Neuronal stem cell (in vitro differentiated cells): ENCODE data around the gene TMEM132E.

Source experiments
- DNase-seq: peaks from one replicate; pipeline ENCODE4 v3.0.0-alpha.2; 2013; ENCODE audit warnings: low spot score
- H2AFZ ChIP-seq: one replicate; pipeline ENCODE4 v1.6.1; 2013; ENCODE audit warnings: mild to moderate bottlenecking, low read length, inconsistent platforms
- H2AK5ac ChIP-seq: 2 replicates; pipeline ENCODE4 v1.6.1; 2013; ENCODE audit warnings: low read depth, mild to moderate bottlenecking, inconsistent platforms, low read length, moderate library complexity, mixed read lengths
- H2BK120ac ChIP-seq: 2 replicates; pipeline ENCODE4 v1.6.1; 2013; ENCODE audit warnings: low read depth, mild to moderate bottlenecking, inconsistent platforms, low read length, moderate library complexity, mixed read lengths
- H2BK12ac ChIP-seq: one replicate; pipeline ENCODE4 v1.6.1; 2013; ENCODE audit warnings: low read length, inconsistent platforms
- H2BK15ac ChIP-seq: 2 replicates; pipeline ENCODE4 v1.6.1; 2013; ENCODE audit warnings: mild to moderate bottlenecking, low read length, inconsistent platforms, mixed read lengths
- H2BK5ac ChIP-seq: one replicate; pipeline ENCODE4 v1.6.1; 2013; ENCODE audit warnings: inconsistent platforms, mild to moderate bottlenecking, low read length, moderate library complexity
- H3K14ac ChIP-seq: one replicate; pipeline ENCODE4 v1.6.1; 2013; ENCODE audit warnings: low read length, inconsistent platforms
- H3K18ac ChIP-seq: 2 replicates; pipeline ENCODE4 v1.6.1; 2013; ENCODE audit warnings: low read length, inconsistent platforms
- H3K23ac ChIP-seq: 2 replicates; pipeline ENCODE4 v1.6.1; 2013; ENCODE audit warnings: low read depth, mild to moderate bottlenecking, mixed read lengths, low read length, inconsistent platforms; ENCODE audit not compliant: poor library complexity
- H3K27ac ChIP-seq: replicated peaks from 3 replicates; pipeline ENCODE4 v1.5.1; 2013; ENCODE audit warnings: low read length, inconsistent platforms
- H3K27me3 ChIP-seq, 3 experiments: 2 replicates each; pipeline ENCODE4 v1.6.1; 2013; ENCODE audit warnings: low read length in 3 of 3, mild to moderate bottlenecking in 2 of 3, inconsistent platforms in 1 of 3, low read depth in 1 of 3, mixed read lengths in 1 of 3, moderate library complexity in 1 of 3; ENCODE audit not compliant: control insufficient read depth in 3 of 3, insufficient read depth in 3 of 3
- H3K36me3 ChIP-seq, 2 donors: replicated peaks in 1 of 2; 2 replicates each; pipeline ENCODE4 v1.6.1; 2013; ENCODE audit warnings: low read length in 2 of 2; ENCODE audit not compliant: control insufficient read depth in 2 of 2, insufficient read depth in 2 of 2
- H3K4ac ChIP-seq: 2 replicates; pipeline ENCODE4 v1.6.1; 2013; ENCODE audit warnings: inconsistent platforms, mild to moderate bottlenecking, low read length, moderate library complexity
- H3K4me1 ChIP-seq, 2 donors: 1 replicate in 1 of 2; 2 replicates in 1 of 2; pipeline ENCODE4 v1.6.1; 2013; ENCODE audit warnings: low read length in 2 of 2, low read depth in 1 of 2; ENCODE audit not compliant: control insufficient read depth in 2 of 2, insufficient read depth in 1 of 2
- H3K4me2 ChIP-seq: one replicate; pipeline ENCODE4 v1.6.1; 2013; ENCODE audit warnings: mild to moderate bottlenecking, low read length, inconsistent platforms; ENCODE audit not compliant: insufficient read depth, poor library complexity, severe bottlenecking
- H3K4me3 ChIP-seq, 2 donors: 2 replicates each; pipeline ENCODE4 v1.5.1; 2013; ENCODE audit warnings: low read length in 2 of 2, mild to moderate bottlenecking in 2 of 2, inconsistent platforms in 1 of 2, moderate library complexity in 1 of 2
- H3K79me1 ChIP-seq: one replicate; pipeline ENCODE4 v1.6.1; 2013; ENCODE audit warnings: low read depth, mild to moderate bottlenecking, inconsistent platforms, low read length, moderate library complexity
- H3K9ac ChIP-seq: one replicate; pipeline ENCODE4 v1.6.1; 2013; ENCODE audit warnings: mild to moderate bottlenecking, low read depth, low read length, inconsistent platforms; ENCODE audit not compliant: poor library complexity
- H3K9me3 ChIP-seq, 2 donors: replicated peaks in 1 of 2; 2 replicates each; pipeline versions ENCODE3 to v1.6.1; 2013; ENCODE audit warnings: low read length in 2 of 2, mild to moderate bottlenecking in 2 of 2, inconsistent platforms in 1 of 2, low read depth in 1 of 2, mixed read lengths in 1 of 2, moderate library complexity in 1 of 2; ENCODE audit not compliant: control insufficient read depth in 2 of 2, insufficient read depth in 1 of 2
- H4K8ac ChIP-seq: one replicate; pipeline ENCODE4 v1.6.1; 2013; ENCODE audit warnings: low read depth, mild to moderate bottlenecking, inconsistent platforms, low read length, moderate library complexity
- H4K91ac ChIP-seq: one replicate; pipeline ENCODE4 v1.6.1; 2013; ENCODE audit warnings: low read length, low read depth, mild to moderate bottlenecking, inconsistent platforms; ENCODE audit not compliant: poor library complexity
- WGBS, 2 donors: extraction: QIAGEN DNeasy Blood & Tissue Kit; methylation state at CpG; one replicate each; pipeline ENCODE4 v1.1.7; 2013; ENCODE audit warnings: missing lambda C conversion rate in 2 of 2, mixed read lengths in 1 of 2; ENCODE audit not compliant: insufficient read length in 2 of 2, insufficient replicate concordance in 1 of 2; ENCODE audit errors: extremely low coverage in 2 of 2; 5-methylcytosine and 5-hydroxymethylcytosine counted together

TMEM132E gene

DNA sequence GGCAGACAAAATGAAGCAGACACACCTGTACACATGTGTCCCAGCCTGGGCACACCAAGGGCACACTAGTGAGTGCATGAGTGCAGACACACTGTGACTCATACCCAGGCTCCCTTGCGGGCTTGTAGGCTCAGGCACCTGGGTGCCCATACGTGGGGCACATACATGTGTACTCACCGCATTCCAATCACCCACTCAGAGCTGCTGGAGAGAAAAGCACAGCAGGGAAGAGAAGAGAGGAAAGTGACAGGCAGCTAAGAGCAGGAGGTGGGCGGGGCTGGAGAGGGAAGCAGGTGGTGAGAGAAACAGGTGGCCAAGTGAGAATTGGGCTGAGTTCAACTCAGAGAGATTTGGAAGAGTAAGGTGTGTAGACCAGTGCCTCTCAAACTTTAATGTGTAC is 54.0 kb downstream of the TMEM132E start:
- Histone ChIP-seq H3K4ac (no peak overlapping the region), H3K36me3 (no peaks in the 10 kb centered on the region), H3K9me3 (no peaks in the 10 kb centered on the region), H3K27me3 (no peaks in the 10 kb centered on the region), H3K18ac (no peak overlapping the region), H3K27ac (no peak overlapping the region), H3K14ac (no peak overlapping the region), H3K4me2 (no peak overlapping the region), H2BK5ac (no peak overlapping the region), H2BK12ac (no peak overlapping the region), H3K79me1 (no peaks in the 10 kb centered on the region), H2BK120ac (no peak overlapping the region), H2BK15ac (no peak overlapping the region), H2AFZ (no peak overlapping the region), H3K9ac (no peak overlapping the region), H3K4me3 (no peak overlapping the region), H4K8ac (no peak overlapping the region), H3K23ac (no peak overlapping the region), H3K4me1 (peaks cover 0 to 8% of the 10 kb centered on the region in 2 donors), H2AK5ac (no peak overlapping the region), H4K91ac (no peak overlapping the region)
- WGBS, 2 donors = no CpG with 5 or more reads among the region's 4 CpGs
- DNase-seq = no peak

DNA sequence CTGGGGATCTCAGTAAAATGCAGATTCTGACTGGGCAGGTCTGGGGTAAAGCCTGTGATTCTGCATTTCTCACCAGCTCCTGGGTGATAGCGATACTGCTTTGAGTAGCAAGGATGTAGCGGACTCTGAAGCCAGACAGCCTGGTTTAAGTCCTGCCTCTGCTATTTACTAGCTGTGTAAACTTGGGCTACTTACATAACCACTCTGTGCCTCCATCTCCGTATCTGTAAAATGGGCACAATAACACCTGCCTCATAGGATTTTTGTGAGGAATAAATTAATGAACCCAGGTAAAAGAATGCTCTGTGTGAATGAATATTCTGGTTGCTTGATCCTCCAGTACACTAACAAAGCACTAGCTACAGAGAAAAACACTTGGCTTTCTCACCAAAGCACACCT is 54.4 kb downstream of the TMEM132E start:
- no peak overlapping the region for H2BK15ac ChIP-seq
- no peak overlapping the region for H2BK5ac ChIP-seq
- H2BK12ac ChIP-seq = no peak overlapping the region
- H4K91ac ChIP-seq = no peak overlapping the region
- no CpG with 5 or more reads among the region's 3 CpGs for WGBS, 2 donors
- no peak overlapping the region for H2AK5ac ChIP-seq
- no peak overlapping the region for H2AFZ ChIP-seq
- no peak overlapping the region for H4K8ac ChIP-seq
- H3K79me1 ChIP-seq = no peaks in the 10 kb centered on the region
- H3K9ac ChIP-seq = no peak overlapping the region
- H3K27me3 ChIP-seq = no peaks in the 10 kb centered on the region
- no peak overlapping the region for H3K14ac ChIP-seq
- DNase-seq = no peak
- H3K4me3 ChIP-seq = no peak overlapping the region
- no peak overlapping the region for H3K4ac ChIP-seq
- H3K18ac ChIP-seq = no peak overlapping the region
- H3K4me1 ChIP-seq = peaks cover 0 to 8% of the 10 kb centered on the region in 2 donors
- H3K27ac ChIP-seq = no peak overlapping the region
- H3K23ac ChIP-seq = no peak overlapping the region
- no peaks in the 10 kb centered on the region for H3K9me3 ChIP-seq
- H2BK120ac ChIP-seq = no peak overlapping the region
- H3K4me2 ChIP-seq = no peak overlapping the region
- no peaks in the 10 kb centered on the region for H3K36me3 ChIP-seq

DNA sequence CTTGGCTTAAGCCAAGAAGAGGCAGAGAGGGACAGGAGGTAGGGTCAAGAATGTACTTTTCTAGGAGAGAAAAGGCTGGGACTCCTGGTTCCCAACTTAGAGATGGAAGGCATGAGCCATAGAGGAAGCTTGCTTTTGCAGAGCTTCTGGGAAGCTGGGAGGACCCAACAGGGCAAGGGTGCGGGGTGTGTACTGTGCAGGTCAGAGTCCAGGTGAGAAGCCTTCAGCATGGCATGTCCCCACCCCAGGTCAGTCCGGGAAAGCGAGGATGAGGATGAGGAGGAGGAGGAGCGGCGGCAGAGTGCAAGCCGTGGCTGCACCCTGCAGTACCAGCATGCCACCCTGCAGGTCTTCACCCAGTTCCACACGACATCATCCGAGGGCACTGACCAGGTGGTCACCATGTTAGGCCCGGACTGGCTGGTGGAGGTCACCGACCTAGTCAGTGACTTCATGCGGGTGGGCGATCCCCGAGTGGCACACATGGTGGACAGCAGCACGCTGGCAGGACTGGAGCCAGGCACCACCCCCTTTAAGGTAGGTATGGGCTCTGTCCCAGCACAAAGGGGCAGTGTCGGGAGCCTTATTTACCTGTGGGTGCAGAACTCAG is 55.3 kb downstream of the TMEM132E start:
- Histone ChIP-seq H3K27me3 (no peaks in the 10 kb centered on the region), H3K4me3 (no peak overlapping the region), H3K14ac (no peak overlapping the region), H3K4me2 (no peak overlapping the region), H2BK5ac (no peak overlapping the region), H2AFZ (no peak overlapping the region), H3K9ac (no peak overlapping the region), H4K8ac (no peak overlapping the region), H3K36me3 (no peaks in the 10 kb centered on the region), H2BK12ac (no peak overlapping the region), H3K79me1 (no peaks in the 10 kb centered on the region), H3K18ac (no peak overlapping the region), H2AK5ac (no peak overlapping the region), H3K23ac (no peak overlapping the region), H4K91ac (no peak overlapping the region), H3K27ac (no peak overlapping the region), H2BK15ac (no peak overlapping the region), H3K9me3 (no peaks in the 10 kb centered on the region), H3K4ac (no peak overlapping the region), H2BK120ac (no peak overlapping the region), H3K4me1 (peaks cover 0 to 8% of the 10 kb centered on the region in 2 donors)
- DNase-seq = no peak
- WGBS, 2 donors = no CpG with 5 or more reads among the region's 15 CpGs

DNA sequence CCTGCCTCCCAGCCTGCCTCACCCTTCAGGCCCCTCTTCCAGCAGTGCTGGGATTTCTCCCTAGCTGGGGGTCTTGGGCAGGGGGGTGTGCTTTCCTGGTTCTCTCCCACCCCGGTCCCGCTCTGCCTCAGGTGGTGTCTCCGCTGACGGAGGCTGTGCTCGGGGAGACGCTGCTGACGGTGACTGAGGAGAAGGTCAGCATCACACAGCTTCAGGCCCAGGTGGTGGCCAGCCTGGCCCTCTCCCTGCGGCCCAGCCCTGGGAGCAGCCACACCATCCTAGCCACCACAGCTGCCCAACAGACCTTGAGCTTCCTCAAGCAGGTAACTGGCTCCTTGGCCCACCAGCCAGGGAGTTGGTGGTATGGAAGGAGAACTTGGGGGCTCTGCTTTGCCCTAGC is 56.5 kb downstream of the TMEM132E start:
- Histone ChIP-seq H3K27me3 (peaks cover 0 to 5% (median under 1%) of the 10 kb centered on the region in 3 experiments), H3K79me1 (no peaks in the 10 kb centered on the region)
- WGBS, 2 donors = no CpG with 5 or more reads among the region's 8 CpGs

More for the DNA sequence above, 56.5 kb downstream of the TMEM132E start:
- Histone ChIP-seq H2AFZ (no peak overlapping the region), H3K4me3 (peak overlapping the region in 1 of 2 donors; percentile 32), H3K23ac (peak overlapping the region; percentile 0), H4K91ac (no peak overlapping the region), H3K4ac (no peak overlapping the region), H3K36me3 (no peaks in the 10 kb centered on the region), H2BK5ac (no peak overlapping the region), H2AK5ac (peak overlapping the region; percentile 54), H3K27ac (no peak overlapping the region), H2BK120ac (no peak overlapping the region), H2BK15ac (peak overlapping the region; percentile 22), H3K9ac (peak overlapping the region; percentile 8), H3K4me2 (no peak overlapping the region), H3K14ac (peak overlapping the region; percentile 76), H3K9me3 (no peaks in the 10 kb centered on the region), H3K18ac (peak overlapping the region; percentile 76), H4K8ac (no peak overlapping the region), H3K4me1 (peaks cover 0 to 8% of the 10 kb centered on the region in 2 donors), H2BK12ac (no peak overlapping the region)
- DNase-seq = no peak
